GM23338 (cell line): ENCODE results near the gene CENPV. TPM values are rescaled to one million over a fixed set of nuclear protein-coding genes. Genes with fewer than 3 reads are reported as not detected.

ENCODE experiments used
- ATAC-seq: fragments of 200-7000 bp; cut with Tn5 transposase; 3 replicates; pipeline ENCODE4 v1.9.1; 2020
- DNase-seq: peaks from one replicate; pipeline ENCODE4 v3.0.0-alpha.2; 2015; ENCODE audit warnings: low spot score
- H2AFZ ChIP-seq: fragments of 200-600 bp; sonication (generic); 2 replicates; pipeline ENCODE4 v1.8.0; 2016; ENCODE audit warnings: antibody characterized with exemption, mild to moderate bottlenecking, moderate library complexity
- H3F3A ChIP-seq: fragments of 200-600 bp; sonication (generic); replicated peaks from 2 replicates; pipeline ENCODE4 v1.8.0; 2017; ENCODE audit warnings: antibody characterized with exemption, mixed run types, low read depth
- H3K27ac ChIP-seq: fragments of 200-600 bp; sonication (generic); 2 replicates; pipeline ENCODE4 v1.6.1; 2016; ENCODE audit warnings: low read depth
- H3K27me3 ChIP-seq: fragments of 200-600 bp; sonication (generic); 2 replicates; pipeline ENCODE4 v1.8.0; 2016; ENCODE audit warnings: mild to moderate bottlenecking, mixed run types, moderate library complexity; ENCODE audit not compliant: insufficient read depth
- H3K36me3 ChIP-seq: fragments of 200-600 bp; sonication (generic); 2 replicates; pipeline ENCODE4 v1.8.0; 2016; ENCODE audit warnings: mild to moderate bottlenecking; ENCODE audit not compliant: insufficient read depth
- H3K4me1 ChIP-seq: fragments of 200-600 bp; sonication (generic); 2 replicates; pipeline ENCODE4 v1.8.0; 2016; ENCODE audit warnings: mild to moderate bottlenecking, moderate library complexity; ENCODE audit not compliant: insufficient read depth
- H3K4me2 ChIP-seq: fragments of 200-600 bp; sonication (generic); 2 replicates; pipeline ENCODE4 v1.7.1; 2017; ENCODE audit warnings: mixed run types
- H3K4me3 ChIP-seq: fragments of 200-600 bp; sonication (generic); 2 replicates; pipeline ENCODE4 v1.6.1; 2016; ENCODE audit warnings: mixed run types
- H3K79me2 ChIP-seq: fragments of 200-600 bp; sonication (generic); replicated peaks from 2 replicates; pipeline ENCODE4 v1.8.0; 2017; ENCODE audit warnings: mild to moderate bottlenecking; ENCODE audit not compliant: insufficient read depth
- H3K9me2 ChIP-seq: fragments of 200-600 bp; sonication (generic); 2 replicates; pipeline ENCODE4 v1.8.0; 2017; ENCODE audit not compliant: insufficient read depth
- H4K20me1 ChIP-seq: fragments of 200-600 bp; sonication (generic); replicated peaks from 2 replicates; pipeline ENCODE4 v1.8.0; 2017; ENCODE audit warnings: mild to moderate bottlenecking; ENCODE audit not compliant: insufficient read depth
- H3K27ac Mint-ChIP-seq: 2 replicates; pipeline ENCODE4 v1.8.0; 2020; ENCODE audit warnings: inconsistent platforms, mild to moderate bottlenecking, moderate library complexity, mixed read lengths
- H3K27me3 Mint-ChIP-seq: 3 replicates; pipeline ENCODE4 v1.8.0; 2022; ENCODE audit warnings: low read depth, mild to moderate bottlenecking, moderate library complexity, mixed read lengths, inconsistent platforms; ENCODE audit not compliant: insufficient read depth, poor library complexity
- H3K36me3 Mint-ChIP-seq: 3 replicates; pipeline ENCODE4 v1.8.0; 2021; ENCODE audit warnings: low read depth, mild to moderate bottlenecking, inconsistent platforms, moderate library complexity, mixed read lengths
- H3K4me1 Mint-ChIP-seq: 3 replicates; pipeline ENCODE4 v1.8.0; 2020; ENCODE audit warnings: mild to moderate bottlenecking, inconsistent platforms, mixed read lengths
- H3K4me3 Mint-ChIP-seq: 3 replicates; pipeline ENCODE4 v1.8.0; 2021; ENCODE audit warnings: moderate library complexity, mild to moderate bottlenecking, inconsistent platforms, mixed read lengths
- H3K9me3 Mint-ChIP-seq: 3 replicates; pipeline ENCODE4 v1.8.0; 2020; ENCODE audit warnings: moderate library complexity, mild to moderate bottlenecking, inconsistent platforms, mixed read lengths
- CREB1 ChIP-seq: fragments of 250-450 bp; sonication (Bioruptor Pico); IDR thresholded peaks from 2 replicates; pipeline ENCODE4 v1.5.0; 2020; ENCODE audit warnings: low read depth, mild to moderate bottlenecking, moderate library complexity
- EZH2 ChIP-seq: fragments of 200-600 bp; sonication (generic); IDR thresholded peaks from one replicate; pipeline ENCODE4 v1.8.0; 2017; ENCODE audit warnings: antibody characterized with exemption, mild to moderate bottlenecking, low read depth; ENCODE audit not compliant: unreplicated experiment
- EZH2phosphoT487 ChIP-seq: fragments of 200-600 bp; sonication (generic); IDR thresholded peaks from one replicate; pipeline ENCODE4 v1.8.1; 2018; ENCODE audit warnings: antibody characterized with exemption; ENCODE audit not compliant: unreplicated experiment
- JUNB ChIP-seq: IDR thresholded peaks from one replicate; pipeline ENCODE4 v1.6.1; 2016; ENCODE audit warnings: antibody characterized with exemption; ENCODE audit not compliant: unreplicated experiment
- NANOG ChIP-seq: IDR thresholded peaks from 2 replicates; pipeline ENCODE4 v1.6.1; 2016; ENCODE audit warnings: antibody characterized with exemption, borderline replicate concordance
- POLR2AphosphoS5 ChIP-seq: IDR thresholded peaks from 2 replicates; pipeline ENCODE4 v1.6.1; 2016; ENCODE audit warnings: antibody characterized with exemption, low read depth
- REST ChIP-seq: IDR thresholded peaks from one replicate; pipeline ENCODE4 v1.6.1; 2018; ENCODE audit warnings: antibody characterized with exemption; ENCODE audit not compliant: unreplicated experiment
- STAT1 ChIP-seq: IDR thresholded peaks from one replicate; pipeline ENCODE4 v1.6.1; 2016; ENCODE audit warnings: antibody characterized with exemption; ENCODE audit not compliant: unreplicated experiment
- ZNF114 ChIP-seq: fragments of 250-450 bp; sonication (Bioruptor Pico); IDR thresholded peaks from 2 replicates; pipeline ENCODE4 v1.5.0; 2020; ENCODE audit warnings: mild to moderate bottlenecking, moderate library complexity
- ZNF331 ChIP-seq: fragments of 250-450 bp; sonication (Bioruptor Pico); IDR thresholded peaks from 2 replicates; pipeline ENCODE4 v1.5.0; 2020; ENCODE audit warnings: low read depth, mild to moderate bottlenecking, moderate library complexity
- polyA plus RNA-seq: library from polyadenylated mRNA; unstranded; fragments of >200 nt; fragmentation: Nextera tagmentation; extraction: Ambion mirVana; gene quantifications from 2 replicates; pipeline ENCODE4 v1.2.1, GENCODE V29; 2016
- total RNA-seq: library from RNA; depleted of rRNA; stranded (reverse); fragments of >200 nt; shearing (Covaris generic); gene quantifications from 2 replicates; pipeline ENCODE4 v1.2.3, GENCODE V29; 2014
- TF ChIP-seq, protein P1 (sequence below), 2 experiments: fragments of 200-600 bp in 1 of 2; sonication (generic) in 1 of 2; conservative IDR thresholded peaks; 2 replicates each; pipeline versions ENCODE4 v1.5.1 to v1.6.1; 2016 to 2017; ENCODE audit warnings: antibody characterized with exemption in 2 of 2, low read depth in 2 of 2, mild to moderate bottlenecking in 2 of 2, moderate library complexity in 1 of 2
- TF ChIP-seq, protein P2 (sequence below): IDR thresholded peaks from 2 replicates; pipeline ENCODE4 v1.6.1; 2016; ENCODE audit warnings: antibody characterized with exemption
- TF ChIP-seq, protein P3 (sequence below): fragments of 250-450 bp; sonication (Bioruptor Pico); IDR thresholded peaks from 2 replicates; pipeline ENCODE4 v1.5.0; 2020; ENCODE audit warnings: mild to moderate bottlenecking, moderate library complexity

CENPV gene
- total and polyA plus RNA-seq, 2 experiments from 2014 or later, result 139 to 300 TPM

DNA sequence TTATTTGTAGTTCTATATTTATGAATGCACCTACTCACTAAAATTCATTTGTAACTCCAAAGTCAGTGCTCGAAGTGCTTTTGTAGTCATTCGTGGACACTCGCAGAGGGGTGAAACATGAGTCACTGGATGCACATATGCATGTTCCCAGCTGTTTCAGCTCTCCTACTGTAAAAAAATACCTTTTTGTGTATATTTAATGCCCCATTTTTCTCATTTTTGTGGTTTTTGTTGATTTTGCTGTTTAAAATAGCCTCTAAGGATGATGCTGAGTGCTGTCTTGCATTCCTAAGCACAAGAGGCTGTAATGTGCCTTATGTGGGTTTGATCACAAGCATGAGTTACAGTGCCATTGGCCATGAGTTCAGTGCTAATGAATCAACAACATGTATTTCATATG lies 30.6 kb downstream of the CENPV start:
- H3K79me2 ChIP-seq, result no peaks in the 10 kb centered on the region
- Mint-ChIP-seq H3K4me1 (peaks cover 4% of the 10 kb centered on the region; the same call in 2 of the 3 replicates), H3K27ac (no peak overlapping the region), H3K9me3 (no peaks in the 10 kb centered on the region), H3K36me3 (peaks cover 13% of the 10 kb centered on the region; the same call in 1 of the 3 replicates), H3K4me3 (no peak overlapping the region), H3K27me3 (peaks cover 5% of the 10 kb centered on the region)
- no peaks in the 10 kb centered on the region for H3K27me3 ChIP-seq
- H3K27ac ChIP-seq, result no peak overlapping the region
- H4K20me1 ChIP-seq, result no peaks in the 10 kb centered on the region; the same call in 1 of the 2 replicates
- no peak for ATAC-seq
- H3K4me2 ChIP-seq, result no peak overlapping the region
- H3K36me3 ChIP-seq, result no peaks in the 10 kb centered on the region
- 0 out of 2 replicates have a peak, but pooled peaks cover 5% of the 10 kb centered on the region for H3F3A ChIP-seq
- TF ChIP-seq ZNF114 (CRISPR knock-in tag) (no peak), CREB1 (CRISPR knock-in tag) (no peak), EZH2phosphoT487 (no peak), NANOG (no peak), JUNB (no peak), EZH2 (no peak), POLR2AphosphoS5 (no peak), ZNF331 (CRISPR knock-in tag) (no peak), REST (no peak), STAT1 (no peak)
- TF ChIP-seq, protein P1, sequence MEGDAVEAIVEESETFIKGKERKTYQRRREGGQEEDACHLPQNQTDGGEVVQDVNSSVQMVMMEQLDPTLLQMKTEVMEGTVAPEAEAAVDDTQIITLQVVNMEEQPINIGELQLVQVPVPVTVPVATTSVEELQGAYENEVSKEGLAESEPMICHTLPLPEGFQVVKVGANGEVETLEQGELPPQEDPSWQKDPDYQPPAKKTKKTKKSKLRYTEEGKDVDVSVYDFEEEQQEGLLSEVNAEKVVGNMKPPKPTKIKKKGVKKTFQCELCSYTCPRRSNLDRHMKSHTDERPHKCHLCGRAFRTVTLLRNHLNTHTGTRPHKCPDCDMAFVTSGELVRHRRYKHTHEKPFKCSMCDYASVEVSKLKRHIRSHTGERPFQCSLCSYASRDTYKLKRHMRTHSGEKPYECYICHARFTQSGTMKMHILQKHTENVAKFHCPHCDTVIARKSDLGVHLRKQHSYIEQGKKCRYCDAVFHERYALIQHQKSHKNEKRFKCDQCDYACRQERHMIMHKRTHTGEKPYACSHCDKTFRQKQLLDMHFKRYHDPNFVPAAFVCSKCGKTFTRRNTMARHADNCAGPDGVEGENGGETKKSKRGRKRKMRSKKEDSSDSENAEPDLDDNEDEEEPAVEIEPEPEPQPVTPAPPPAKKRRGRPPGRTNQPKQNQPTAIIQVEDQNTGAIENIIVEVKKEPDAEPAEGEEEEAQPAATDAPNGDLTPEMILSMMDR (conservative IDR thresholded peaks at IDR 0.05; ENCODE audit: low read depth in 2 of 2), result no peak
- TF ChIP-seq, protein P2, sequence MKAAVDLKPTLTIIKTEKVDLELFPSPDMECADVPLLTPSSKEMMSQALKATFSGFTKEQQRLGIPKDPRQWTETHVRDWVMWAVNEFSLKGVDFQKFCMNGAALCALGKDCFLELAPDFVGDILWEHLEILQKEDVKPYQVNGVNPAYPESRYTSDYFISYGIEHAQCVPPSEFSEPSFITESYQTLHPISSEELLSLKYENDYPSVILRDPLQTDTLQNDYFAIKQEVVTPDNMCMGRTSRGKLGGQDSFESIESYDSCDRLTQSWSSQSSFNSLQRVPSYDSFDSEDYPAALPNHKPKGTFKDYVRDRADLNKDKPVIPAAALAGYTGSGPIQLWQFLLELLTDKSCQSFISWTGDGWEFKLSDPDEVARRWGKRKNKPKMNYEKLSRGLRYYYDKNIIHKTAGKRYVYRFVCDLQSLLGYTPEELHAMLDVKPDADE, result no peak
- TF ChIP-seq, protein P3, sequence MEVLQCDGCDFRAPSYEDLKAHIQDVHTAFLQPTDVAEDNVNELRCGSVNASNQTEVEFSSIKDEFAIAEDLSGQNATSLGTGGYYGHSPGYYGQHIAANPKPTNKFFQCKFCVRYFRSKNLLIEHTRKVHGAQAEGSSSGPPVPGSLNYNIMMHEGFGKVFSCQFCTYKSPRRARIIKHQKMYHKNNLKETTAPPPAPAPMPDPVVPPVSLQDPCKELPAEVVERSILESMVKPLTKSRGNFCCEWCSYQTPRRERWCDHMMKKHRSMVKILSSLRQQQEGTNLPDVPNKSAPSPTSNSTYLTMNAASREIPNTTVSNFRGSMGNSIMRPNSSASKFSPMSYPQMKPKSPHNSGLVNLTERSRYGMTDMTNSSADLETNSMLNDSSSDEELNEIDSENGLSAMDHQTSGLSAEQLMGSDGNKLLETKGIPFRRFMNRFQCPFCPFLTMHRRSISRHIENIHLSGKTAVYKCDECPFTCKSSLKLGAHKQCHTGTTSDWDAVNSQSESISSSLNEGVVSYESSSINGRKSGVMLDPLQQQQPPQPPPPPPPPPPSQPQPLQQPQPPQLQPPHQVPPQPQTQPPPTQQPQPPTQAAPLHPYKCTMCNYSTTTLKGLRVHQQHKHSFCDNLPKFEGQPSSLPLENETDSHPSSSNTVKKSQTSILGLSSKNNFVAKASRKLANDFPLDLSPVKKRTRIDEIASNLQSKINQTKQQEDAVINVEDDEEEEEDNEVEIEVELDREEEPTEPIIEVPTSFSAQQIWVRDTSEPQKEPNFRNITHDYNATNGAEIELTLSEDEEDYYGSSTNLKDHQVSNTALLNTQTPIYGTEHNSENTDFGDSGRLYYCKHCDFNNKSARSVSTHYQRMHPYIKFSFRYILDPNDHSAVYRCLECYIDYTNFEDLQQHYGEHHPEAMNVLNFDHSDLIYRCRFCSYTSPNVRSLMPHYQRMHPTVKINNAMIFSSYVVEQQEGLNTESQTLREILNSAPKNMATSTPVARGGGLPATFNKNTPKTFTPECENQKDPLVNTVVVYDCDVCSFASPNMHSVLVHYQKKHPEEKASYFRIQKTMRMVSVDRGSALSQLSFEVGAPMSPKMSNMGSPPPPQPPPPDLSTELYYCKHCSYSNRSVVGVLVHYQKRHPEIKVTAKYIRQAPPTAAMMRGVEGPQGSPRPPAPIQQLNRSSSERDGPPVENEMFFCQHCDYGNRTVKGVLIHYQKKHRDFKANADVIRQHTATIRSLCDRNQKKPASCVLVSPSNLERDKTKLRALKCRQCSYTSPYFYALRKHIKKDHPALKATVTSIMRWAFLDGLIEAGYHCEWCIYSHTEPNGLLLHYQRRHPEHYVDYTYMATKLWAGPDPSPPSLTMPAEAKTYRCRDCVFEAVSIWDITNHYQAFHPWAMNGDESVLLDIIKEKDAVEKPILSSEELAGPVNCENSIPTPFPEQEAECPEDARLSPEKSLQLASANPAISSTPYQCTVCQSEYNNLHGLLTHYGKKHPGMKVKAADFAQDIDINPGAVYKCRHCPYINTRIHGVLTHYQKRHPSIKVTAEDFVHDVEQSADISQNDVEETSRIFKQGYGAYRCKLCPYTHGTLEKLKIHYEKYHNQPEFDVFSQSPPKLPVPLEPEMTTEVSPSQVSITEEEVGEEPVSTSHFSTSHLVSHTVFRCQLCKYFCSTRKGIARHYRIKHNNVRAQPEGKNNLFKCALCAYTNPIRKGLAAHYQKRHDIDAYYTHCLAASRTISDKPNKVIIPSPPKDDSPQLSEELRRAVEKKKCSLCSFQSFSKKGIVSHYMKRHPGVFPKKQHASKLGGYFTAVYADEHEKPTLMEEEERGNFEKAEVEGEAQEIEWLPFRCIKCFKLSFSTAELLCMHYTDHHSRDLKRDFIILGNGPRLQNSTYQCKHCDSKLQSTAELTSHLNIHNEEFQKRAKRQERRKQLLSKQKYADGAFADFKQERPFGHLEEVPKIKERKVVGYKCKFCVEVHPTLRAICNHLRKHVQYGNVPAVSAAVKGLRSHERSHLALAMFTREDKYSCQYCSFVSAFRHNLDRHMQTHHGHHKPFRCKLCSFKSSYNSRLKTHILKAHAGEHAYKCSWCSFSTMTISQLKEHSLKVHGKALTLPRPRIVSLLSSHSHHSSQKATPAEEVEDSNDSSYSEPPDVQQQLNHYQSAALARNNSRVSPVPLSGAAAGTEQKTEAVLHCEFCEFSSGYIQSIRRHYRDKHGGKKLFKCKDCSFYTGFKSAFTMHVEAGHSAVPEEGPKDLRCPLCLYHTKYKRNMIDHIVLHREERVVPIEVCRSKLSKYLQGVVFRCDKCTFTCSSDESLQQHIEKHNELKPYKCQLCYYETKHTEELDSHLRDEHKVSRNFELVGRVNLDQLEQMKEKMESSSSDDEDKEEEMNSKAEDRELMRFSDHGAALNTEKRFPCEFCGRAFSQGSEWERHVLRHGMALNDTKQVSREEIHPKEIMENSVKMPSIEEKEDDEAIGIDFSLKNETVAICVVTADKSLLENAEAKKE (CRISPR knock-in tag), result no peak
- no peaks in the 10 kb centered on the region for H3K9me2 ChIP-seq
- H2AFZ ChIP-seq, result no peak overlapping the region
- H3K4me1 ChIP-seq, result no peaks in the 10 kb centered on the region
- no peak overlapping the region for H3K4me3 ChIP-seq
- DNase-seq, result no peak
